Nephron progenitor cell (in vitro differentiated cells): ENCODE results near the gene NCOA1.
"Not testable (repeated sequence)": the region's sequence is repeated elsewhere in the genome, so short reads cannot be mapped to it uniquely, and the experiment has no call there.

ENCODE experiments used
- DNase-seq: peaks from one replicate; pipeline ENCODE4 v3.0.0; 2021
- H3K27ac Mint-ChIP-seq: 2 replicates; pipeline ENCODE4 v1.8.0; 2021; ENCODE audit warnings: mild to moderate bottlenecking, moderate library complexity, mixed read lengths
- H3K27me3 Mint-ChIP-seq: 2 replicates; pipeline ENCODE4 v1.8.0; 2021; ENCODE audit warnings: mild to moderate bottlenecking, low read depth, mixed read lengths; ENCODE audit not compliant: poor library complexity
- H3K36me3 Mint-ChIP-seq: 2 replicates; pipeline ENCODE4 v1.8.0; 2021; ENCODE audit warnings: low read depth, mixed read lengths
- H3K4me1 Mint-ChIP-seq: 2 replicates; pipeline ENCODE4 v1.8.0; 2021; ENCODE audit warnings: mixed read lengths
- H3K4me3 Mint-ChIP-seq: 2 replicates; pipeline ENCODE4 v1.8.0; 2021; ENCODE audit warnings: mild to moderate bottlenecking, moderate library complexity, mixed read lengths
- H3K9me3 Mint-ChIP-seq: 2 replicates; pipeline ENCODE4 v1.8.0; 2021; ENCODE audit warnings: mild to moderate bottlenecking, moderate library complexity, mixed read lengths
- TF ChIP-seq, protein P1 (sequence below): fragments of 200-600 bp; sonication (generic); IDR thresholded peaks from 2 replicates; pipeline ENCODE4 v1.5.0; 2021; ENCODE audit warnings: antibody characterized with exemption

NCOA1 gene

DNA sequence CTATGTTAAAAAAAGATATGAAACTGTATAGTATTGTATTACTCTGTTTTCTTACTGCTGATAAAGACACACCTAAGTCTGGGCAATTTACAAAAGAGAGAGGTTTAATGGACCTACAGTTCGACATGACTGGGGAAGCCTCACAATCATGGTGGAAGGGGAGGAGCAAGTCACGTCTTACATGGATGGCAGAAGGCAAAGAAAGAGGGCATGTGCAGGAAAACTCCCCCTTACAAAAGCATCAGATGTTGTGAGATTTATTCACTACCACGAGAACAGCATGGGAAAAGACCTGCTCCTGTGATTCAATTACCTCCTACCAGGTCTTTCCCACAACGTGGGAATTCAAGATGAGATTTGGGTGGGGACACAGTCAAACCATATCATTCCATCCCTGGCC is 57.0 kb downstream of the NCOA1 start:
- Mint-ChIP-seq H3K36me3 (peaks cover 70% of the 10 kb centered on the region), H3K27ac (no peak overlapping the region), H3K27me3 (peaks cover 2% of the 10 kb centered on the region), H3K4me1 (no peaks in the 10 kb centered on the region), H3K4me3 (no peak overlapping the region), H3K9me3 (peaks cover 80% of the 10 kb centered on the region)
- DNase-seq, result no peak
- TF ChIP-seq, protein P1, sequence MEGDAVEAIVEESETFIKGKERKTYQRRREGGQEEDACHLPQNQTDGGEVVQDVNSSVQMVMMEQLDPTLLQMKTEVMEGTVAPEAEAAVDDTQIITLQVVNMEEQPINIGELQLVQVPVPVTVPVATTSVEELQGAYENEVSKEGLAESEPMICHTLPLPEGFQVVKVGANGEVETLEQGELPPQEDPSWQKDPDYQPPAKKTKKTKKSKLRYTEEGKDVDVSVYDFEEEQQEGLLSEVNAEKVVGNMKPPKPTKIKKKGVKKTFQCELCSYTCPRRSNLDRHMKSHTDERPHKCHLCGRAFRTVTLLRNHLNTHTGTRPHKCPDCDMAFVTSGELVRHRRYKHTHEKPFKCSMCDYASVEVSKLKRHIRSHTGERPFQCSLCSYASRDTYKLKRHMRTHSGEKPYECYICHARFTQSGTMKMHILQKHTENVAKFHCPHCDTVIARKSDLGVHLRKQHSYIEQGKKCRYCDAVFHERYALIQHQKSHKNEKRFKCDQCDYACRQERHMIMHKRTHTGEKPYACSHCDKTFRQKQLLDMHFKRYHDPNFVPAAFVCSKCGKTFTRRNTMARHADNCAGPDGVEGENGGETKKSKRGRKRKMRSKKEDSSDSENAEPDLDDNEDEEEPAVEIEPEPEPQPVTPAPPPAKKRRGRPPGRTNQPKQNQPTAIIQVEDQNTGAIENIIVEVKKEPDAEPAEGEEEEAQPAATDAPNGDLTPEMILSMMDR, result no peak

DNA sequence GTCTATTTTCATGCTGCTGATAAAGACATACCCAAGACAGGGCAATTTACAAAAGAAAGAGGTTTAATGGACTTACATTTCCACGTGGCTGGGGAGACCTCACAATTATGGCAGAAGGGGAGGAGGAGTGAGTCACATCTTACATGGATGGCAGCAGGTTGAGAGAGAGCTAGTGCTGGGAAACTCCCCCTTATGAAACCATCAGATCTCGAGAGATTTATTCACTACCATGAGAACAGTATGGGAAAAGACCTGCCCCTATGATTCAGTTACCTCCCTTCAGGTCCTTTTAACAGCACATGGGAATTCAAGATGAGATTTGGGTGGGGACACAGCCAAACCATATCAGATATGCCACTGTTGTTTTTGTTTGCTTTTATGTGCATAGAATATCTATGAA is 59.2 kb downstream of the NCOA1 start:
- Mint-ChIP-seq H3K9me3 (peaks cover 72% of the 10 kb centered on the region), H3K36me3 (peaks cover 69% of the 10 kb centered on the region)
- not testable (repeated sequence) for DNase-seq, H3K4me3 Mint-ChIP-seq, H3K27me3 Mint-ChIP-seq, H3K4me1 Mint-ChIP-seq, H3K27ac Mint-ChIP-seq

DNA sequence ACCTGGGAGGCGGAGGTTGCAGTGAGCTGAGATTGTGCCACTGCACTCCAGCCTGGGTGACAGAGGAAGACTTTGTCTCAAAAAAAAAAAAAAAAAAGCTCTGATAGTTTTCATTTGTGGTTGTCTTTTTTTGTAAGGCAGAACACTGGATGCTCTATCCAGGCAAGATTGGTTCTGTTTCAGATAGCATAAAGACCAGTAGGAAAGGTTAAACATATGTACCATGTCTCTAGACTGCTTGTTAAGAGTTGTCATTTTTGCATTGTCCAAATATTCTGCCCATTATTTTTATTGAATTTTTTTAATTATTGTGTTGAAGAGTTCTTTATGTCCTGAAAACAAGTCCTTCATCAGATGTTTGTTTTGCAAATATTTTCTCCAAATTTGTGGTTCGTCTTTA is 60.0 kb downstream of the NCOA1 start:
- Mint-ChIP-seq H3K27me3 (peaks cover 6% of the 10 kb centered on the region), H3K36me3 (peaks cover 74% of the 10 kb centered on the region), H3K27ac (no peak overlapping the region), H3K4me3 (no peak overlapping the region), H3K4me1 (no peaks in the 10 kb centered on the region), H3K9me3 (peaks cover 75% of the 10 kb centered on the region)
- no peak for DNase-seq
- TF ChIP-seq, protein P1, result no peak

DNA sequence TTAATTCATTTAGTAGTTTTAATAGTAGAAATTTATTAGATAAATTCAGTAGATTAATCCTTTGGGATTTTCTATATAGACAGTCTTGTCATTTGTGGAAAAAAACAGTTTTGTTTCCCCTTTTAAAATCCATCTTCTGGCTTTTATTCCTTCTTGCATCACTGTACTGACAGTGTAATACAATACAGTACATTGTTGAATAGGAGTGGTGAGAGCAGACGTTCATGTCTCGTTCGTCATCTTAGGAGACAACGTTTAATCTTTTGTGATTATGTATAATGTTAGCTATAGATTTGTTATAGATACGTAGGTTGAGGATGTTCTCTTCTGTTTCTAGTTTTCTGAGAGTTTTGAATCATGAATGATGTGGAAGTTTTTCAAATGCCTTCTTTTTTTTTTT is 61.8 kb downstream of the NCOA1 start:
- H3K4me1 Mint-ChIP-seq, result no peaks in the 10 kb centered on the region
- peaks cover 6% of the 10 kb centered on the region for H3K27me3 Mint-ChIP-seq
- no peak overlapping the region for H3K4me3 Mint-ChIP-seq
- H3K27ac Mint-ChIP-seq, result no peak overlapping the region
- H3K36me3 Mint-ChIP-seq, result peaks cover 77% of the 10 kb centered on the region
- no peak for DNase-seq
- TF ChIP-seq, protein P1, result no peak
- H3K9me3 Mint-ChIP-seq, result peaks cover 75% of the 10 kb centered on the region

DNA sequence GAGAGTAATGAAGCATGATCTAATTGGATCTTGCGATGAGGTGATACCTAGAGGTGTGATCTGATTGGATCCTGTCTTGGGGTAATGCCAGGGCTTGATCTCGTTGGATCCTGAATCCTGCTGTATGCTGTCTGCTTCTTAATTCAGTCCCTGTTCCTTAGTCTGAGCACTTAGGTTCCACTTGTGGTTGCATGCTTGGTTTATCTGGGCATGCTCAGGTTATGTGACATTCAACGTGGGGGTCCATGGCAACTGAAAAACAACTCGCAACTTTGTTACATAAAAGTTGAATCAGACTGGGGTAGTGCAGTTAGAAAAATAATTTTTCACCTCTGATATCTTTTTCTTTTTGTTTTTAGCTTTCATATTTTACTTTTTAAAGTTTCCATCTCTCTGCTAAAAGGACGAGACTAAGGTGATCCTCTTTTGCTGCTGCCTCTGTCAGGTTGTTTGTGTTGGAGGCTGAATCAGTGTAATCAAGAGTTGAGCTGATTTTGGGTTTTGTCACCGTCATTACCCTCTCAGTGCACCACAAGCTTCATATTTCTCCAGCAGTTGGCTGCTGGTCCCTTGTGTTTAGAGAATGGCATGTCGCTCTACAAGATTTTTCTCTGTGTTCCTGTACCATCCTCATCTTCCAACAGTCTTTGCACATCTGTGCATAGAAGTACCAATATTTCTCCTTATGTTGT is 67.9 kb downstream of the NCOA1 start:
- H3K4me1 Mint-ChIP-seq, result peaks cover 8% of the 10 kb centered on the region
- peaks cover 38% of the 10 kb centered on the region for H3K9me3 Mint-ChIP-seq
- H3K27me3 Mint-ChIP-seq, result peaks cover 4% of the 10 kb centered on the region
- no peak overlapping the region for H3K4me3 Mint-ChIP-seq
- TF ChIP-seq, protein P1, result no peak
- H3K27ac Mint-ChIP-seq, result no peak overlapping the region
- no peak for DNase-seq
- H3K36me3 Mint-ChIP-seq, result peaks cover 58% of the 10 kb centered on the region

DNA sequence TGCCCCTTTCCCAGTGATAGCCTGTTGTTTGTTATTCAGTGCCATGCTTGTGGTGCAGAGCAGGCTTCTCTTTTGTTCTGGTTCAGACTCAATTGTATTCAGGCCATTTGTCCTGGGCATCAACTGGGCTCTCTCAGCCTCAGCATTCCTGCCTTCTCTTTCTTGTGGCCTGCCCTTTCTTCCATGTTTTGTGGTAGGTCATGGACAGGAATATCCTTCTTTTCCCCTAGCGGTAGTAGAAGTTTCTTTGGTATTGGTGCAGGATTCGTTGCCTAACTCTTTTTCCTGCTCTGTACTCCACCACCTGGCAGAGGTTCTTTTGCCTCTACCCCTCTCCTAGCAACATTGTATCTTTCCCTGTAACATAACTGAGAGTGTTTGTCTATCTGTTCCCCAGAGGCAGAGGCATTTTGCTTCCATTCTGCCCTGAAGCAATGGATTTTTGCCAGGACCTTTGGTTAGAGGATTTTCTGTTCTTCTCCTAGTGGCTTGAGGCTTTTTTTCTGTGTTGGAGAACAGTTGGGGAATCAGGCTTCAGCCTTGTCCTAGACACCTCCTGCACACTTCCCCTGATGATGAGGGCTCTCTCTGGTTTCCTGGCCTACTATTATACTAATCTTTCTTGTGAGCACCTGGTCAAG is 68.5 kb downstream of the NCOA1 start:
- Mint-ChIP-seq H3K4me3 (no peak overlapping the region), H3K27ac (peak overlapping the region; percentile 28), H3K9me3 (peaks cover 32% of the 10 kb centered on the region), H3K36me3 (peaks cover 58% of the 10 kb centered on the region), H3K4me1 (peaks cover 8% of the 10 kb centered on the region), H3K27me3 (no peaks in the 10 kb centered on the region)
- DNase-seq, result no peak
- TF ChIP-seq, protein P1, result no peak
